Right lobe of liver (tissue), 6 donors: ENCODE measurements around the gene LZTFL1. TPM values are rescaled to one million over a fixed set of nuclear protein-coding genes. Genes with fewer than 3 reads are reported as not detected.

Experiments used
- ATAC-seq, 4 donors: fragments of 200-7000 bp; cut with Tn5 transposase; one replicate each; pipeline ENCODE4 v1.9.1; 2020; ENCODE audit warnings: mild to moderate bottlenecking in 4 of 4, moderate library complexity in 4 of 4
- DNase-seq, 3 donors: peaks; one replicate each; pipeline ENCODE4 v3.0.0-alpha.2; 2020
- H3K27ac ChIP-seq, 3 donors: fragments of 200-600 bp; one replicate each; pipeline ENCODE4 v1.8.0; 2022
- H3K27me3 ChIP-seq, 2 donors: fragments of 200-600 bp; one replicate each; pipeline ENCODE4 v1.8.0; 2022
- H3K36me3 ChIP-seq, 4 donors: fragments of 200-600 bp; sonication (generic) in 1 of 4; one replicate each; pipeline versions ENCODE4 v1.5.1 to v1.8.0; 2017 to 2022; ENCODE audit warnings: control low read depth in 1 of 4
- H3K4me1 ChIP-seq, 4 donors: fragments of 200-600 bp; sonication (generic) in 1 of 4; one replicate each; pipeline versions ENCODE4 v1.5.1 to v1.8.0; 2017 to 2022; ENCODE audit warnings: control low read depth in 1 of 4
- H3K4me3 ChIP-seq, 3 donors: fragments of 200-600 bp; one replicate each; pipeline ENCODE4 v1.8.0; 2022
- H3K9me3 ChIP-seq, 4 donors: fragments of 200-600 bp; sonication (generic) in 1 of 4; one replicate each; pipeline versions ENCODE4 v1.5.1 to v1.8.0; 2017 to 2022; ENCODE audit warnings: control low read depth in 1 of 4
- CTCF ChIP-seq, 4 donors: fragments of 200-600 bp in 3 of 4; fragments of 450-650 bp in 1 of 4; IDR thresholded peaks; one replicate each; pipeline versions ENCODE4 v1.5.1 to v1.8.0; 2016 to 2022; ENCODE audit warnings: antibody characterized with exemption in 4 of 4, mild to moderate bottlenecking in 2 of 4
- POLR2A ChIP-seq: fragments of 450-650 bp; IDR thresholded peaks from one replicate; pipeline ENCODE4 v1.6.1; 2017; ENCODE audit warnings: antibody characterized with exemption, mild to moderate bottlenecking
- WGBS: methylation state at CpG from one replicate; pipeline ENCODE4 v1.1.6; 2018; ENCODE audit warnings: low coverage, low lambda C conversion rate; ENCODE audit not compliant: insufficient coverage; ENCODE audit errors: missing lambda C conversion rate; 5-methylcytosine and 5-hydroxymethylcytosine counted together
- intact Hi-C, 2 donors: fragments of 100-400 bp; cut with DNase I; formaldehyde crosslinking; loops; one replicate each; pipeline versions ENCODE4 v1.11.2 to v1.14.1; 2022
- total RNA-seq, 6 experiments: library from RNA; depleted of rRNA in 2 of 6; stranded (reverse); fragments of >200 nt in 2 of 6; fragmentation: NEBNext Ultra II Directional in 3 of 6; extraction: Animal tissue kit (Norgen Biotek cat#: 25700) in 3 of 6; gene quantifications; one replicate each; pipeline versions ENCODE4 v1.1.0 to v1.2.4, GENCODE V29; 2016 to 2023
- donor health status: DM: no; HTN: yes; CAD: no.
- donor health status: DM: no; HTN: no; CAD: no.
- donor health status: DM: no; HTN: no; CAD: no.
- donor health status: DM: no; HTN: yes; CAD: no.
- donor health status: DM: no; HTN: yes; CAD: no.

The LZTFL1 gene
- total RNA-seq, 6 experiments from 2014 or later = 2.6 to 12.8 (median 6.0) TPM

GRCh38 chr3:45814322-45814721 is 27.6 kb downstream of the LZTFL1 start:
- Histone ChIP-seq H3K27me3 (no peaks in the 10 kb centered on the region), H3K4me1 (no peaks in the 10 kb centered on the region), H3K36me3 (no peaks in the 10 kb centered on the region), H3K27ac (no peak overlapping the region), H3K9me3 (no peaks in the 10 kb centered on the region), H3K4me3 (no peak overlapping the region)
- 100% methylated on average over 4 of the region's 4 CpGs for WGBS
- TF ChIP-seq POLR2A = no peak
- TF ChIP-seq CTCF (IDR thresholded peaks at IDR 0.05) = no peak
- ATAC-seq (no peak), DNase-seq (no peak)
- intact Hi-C loops = no loop called here

- no peaks in the 10 kb centered on the region for H3K4me1 ChIP-seq
- no peak for TF ChIP-seq POLR2A
- TF ChIP-seq CTCF (IDR thresholded peaks at IDR 0.05) = no peak
- H3K27ac ChIP-seq = no peak overlapping the region
- H3K27me3 ChIP-seq = no peaks in the 10 kb centered on the region
- no peak for DNase-seq
- WGBS = 78% methylated on average over 9 of the region's 10 CpGs
- ATAC-seq = no peak
- intact Hi-C loops = no loop called here
- no peaks in the 10 kb centered on the region for H3K9me3 ChIP-seq
- no peak overlapping the region for H3K4me3 ChIP-seq
- no peaks in the 10 kb centered on the region for H3K36me3 ChIP-seq
Measured at GRCh38 chr3:45807681-45808540, 34.0 kb downstream of the LZTFL1 start.

- 97% methylated on average over 3 of the region's 3 CpGs for WGBS
Measured at GRCh38 chr3:45807133-45807532, 34.8 kb downstream of the LZTFL1 start.

DNA sequence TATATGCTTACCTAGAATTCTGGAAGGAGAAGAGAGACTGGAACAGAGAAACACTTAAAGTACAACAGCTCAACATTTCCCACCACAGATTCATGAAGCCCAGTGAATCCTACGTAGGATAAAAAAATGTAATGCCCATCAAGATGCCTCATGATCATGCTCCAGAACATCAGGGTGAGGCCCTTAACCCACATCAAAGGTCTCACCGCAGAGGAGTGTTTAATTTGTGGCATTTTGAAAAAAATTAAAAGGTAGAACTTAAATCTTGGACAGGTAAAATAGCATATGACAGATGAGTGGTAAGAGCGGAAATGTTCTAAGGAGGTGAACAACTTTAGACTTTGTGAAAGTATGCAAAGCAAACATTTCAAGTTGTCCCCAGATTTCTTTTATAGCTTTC is 35.8 kb downstream of the LZTFL1 start:
- H3K36me3 ChIP-seq = no peaks in the 10 kb centered on the region
- no peaks in the 10 kb centered on the region for H3K9me3 ChIP-seq
- no peak overlapping the region for H3K4me3 ChIP-seq
- intact Hi-C loops = no loop called here
- no peak for DNase-seq
- 77% methylated on average over 3 of the region's 3 CpGs for WGBS
- no peak overlapping the region for H3K27ac ChIP-seq
- no peak for ATAC-seq
- no peaks in the 10 kb centered on the region for H3K4me1 ChIP-seq
- no peak for TF ChIP-seq POLR2A
- TF ChIP-seq CTCF (IDR thresholded peaks at IDR 0.05) = no peak
- no peaks in the 10 kb centered on the region for H3K27me3 ChIP-seq

More at GRCh38 chr3:45807133-45807532, 34.8 kb downstream of the LZTFL1 start:
- H3K9me3 ChIP-seq = no peaks in the 10 kb centered on the region
- DNase-seq = no peak
- no peak overlapping the region for H3K4me3 ChIP-seq
- H3K4me1 ChIP-seq = no peaks in the 10 kb centered on the region
- no peaks in the 10 kb centered on the region for H3K27me3 ChIP-seq
- no peaks in the 10 kb centered on the region for H3K36me3 ChIP-seq
- TF ChIP-seq POLR2A (no peak), CTCF (IDR thresholded peaks at IDR 0.05) (no peak)
- ATAC-seq = no peak
- intact Hi-C loops = no loop called here
- H3K27ac ChIP-seq = no peak overlapping the region
